CD4-positive, alpha-beta T cell treated with Interferon gamma for 1 hour (primary cell): ENCODE data around the gene HAUS1.
"Not testable (repeated sequence)": the region's sequence is repeated elsewhere in the genome, so short reads cannot be mapped to it uniquely, and the experiment has no call there.

Experiments
- DNase-seq: peaks from one replicate; pipeline ENCODE4 v3.0.0-alpha.2; 2020

The HAUS1 gene, protein sequence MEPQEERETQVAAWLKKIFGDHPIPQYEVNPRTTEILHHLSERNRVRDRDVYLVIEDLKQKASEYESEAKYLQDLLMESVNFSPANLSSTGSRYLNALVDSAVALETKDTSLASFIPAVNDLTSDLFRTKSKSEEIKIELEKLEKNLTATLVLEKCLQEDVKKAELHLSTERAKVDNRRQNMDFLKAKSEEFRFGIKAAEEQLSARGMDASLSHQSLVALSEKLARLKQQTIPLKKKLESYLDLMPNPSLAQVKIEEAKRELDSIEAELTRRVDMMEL

GRCh38 chr18:46104128-46104911 is at the start of gene HAUS1:
TSS of gene HAUS1 (plus strand) at chr18:46104385. CDS start at chr18:46104412, 27 bp downstream.
- DNase-seq, result peak; percentile 71

DNA sequence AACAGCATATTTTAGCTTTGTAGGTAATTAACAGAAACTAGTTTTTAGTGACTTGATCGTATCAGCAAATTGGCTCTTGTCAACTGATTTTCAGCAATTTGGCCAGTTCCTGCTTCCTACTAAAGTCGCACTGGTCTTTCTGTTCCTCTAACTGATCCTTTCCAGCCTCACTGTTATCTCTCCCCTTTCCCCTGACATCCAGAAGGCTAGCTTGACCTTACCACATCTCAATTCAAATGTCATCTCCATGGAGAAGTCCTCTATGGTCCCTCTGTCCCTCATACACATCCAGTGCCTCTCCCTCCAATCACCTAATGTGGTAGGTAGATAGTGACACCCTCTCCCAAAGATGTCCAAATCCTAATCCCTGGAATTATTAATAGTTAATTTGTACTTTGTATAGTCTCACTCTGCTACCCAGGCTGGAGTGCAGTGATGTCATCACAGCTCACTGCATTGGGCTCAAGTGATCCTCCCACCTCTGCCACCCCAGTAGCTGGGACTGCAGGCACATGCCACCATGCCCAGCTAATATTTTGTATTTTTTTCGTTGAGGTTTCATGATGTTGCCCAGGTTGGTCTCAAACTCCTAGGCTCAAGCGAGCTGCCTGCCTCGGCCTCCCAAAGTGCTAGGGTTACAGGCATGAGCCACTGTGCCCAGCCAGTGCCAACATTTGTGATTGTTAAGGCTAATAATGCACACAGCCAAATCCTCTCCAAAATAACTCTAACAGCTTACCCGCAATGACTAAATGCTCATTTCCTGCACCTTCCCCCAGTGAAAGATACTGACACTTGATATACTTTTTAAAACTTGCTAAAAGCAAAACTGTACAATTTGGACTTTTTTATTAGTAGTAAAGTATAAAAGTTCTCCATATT is 49.0 kb upstream of the HAUS1 start:
- no peak for DNase-seq

- DNase-seq, result no peak
These were observed 48.4 kb upstream of the HAUS1 start for GRCh38 chr18:46055838-46056230.

- DNase-seq, result no peak
These were observed 43.8 kb upstream of the HAUS1 start for GRCh38 chr18:46060359-46060841.

GRCh38 chr18:46061387-46061786 is 42.8 kb upstream of the HAUS1 start:
- DNase-seq, result no peak

DNA sequence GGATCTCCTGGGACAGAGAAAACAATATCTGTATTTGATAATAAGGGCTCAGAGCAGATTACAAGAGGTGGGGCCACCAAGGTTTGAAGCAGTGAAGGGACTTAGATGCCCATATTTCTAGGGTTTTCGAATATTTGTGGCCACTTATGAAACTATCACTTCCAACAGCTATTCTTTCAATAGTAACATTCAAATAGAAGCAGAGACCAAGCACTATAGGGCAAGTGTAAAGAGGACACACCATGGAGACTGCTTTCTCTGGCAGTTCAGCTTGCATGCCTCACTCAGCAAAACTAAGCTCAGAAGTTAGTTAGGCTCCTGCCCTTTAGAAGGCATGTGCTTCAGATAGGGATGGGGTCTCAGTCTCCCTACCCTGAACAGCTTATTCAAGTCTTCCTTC is 42.4 kb upstream of the HAUS1 start:
- no peak for DNase-seq

DNA sequence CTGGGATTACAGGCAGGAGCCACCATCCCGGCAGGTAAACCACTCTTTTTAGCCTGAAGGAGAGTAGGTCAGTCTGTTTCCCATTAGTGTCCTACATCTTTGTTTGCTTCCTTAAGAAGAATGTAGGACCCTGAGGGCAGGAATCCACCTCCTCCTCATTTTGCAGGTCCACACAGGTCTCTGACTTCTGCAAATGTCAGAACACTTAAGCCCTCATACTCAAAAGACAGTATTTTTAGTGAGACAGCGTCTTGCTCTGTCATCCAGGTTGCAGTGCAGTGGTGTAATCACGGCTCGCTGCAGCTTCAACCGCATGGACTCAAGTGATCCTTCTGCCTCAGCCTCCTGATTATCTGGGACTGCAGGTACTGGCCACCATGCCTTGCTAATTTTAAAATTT is 41.4 kb upstream of the HAUS1 start:
- DNase-seq, result no peak

- DNase-seq, result no peak
These were observed 36.7 kb upstream of the HAUS1 start for GRCh38 chr18:46067438-46068007.

DNA sequence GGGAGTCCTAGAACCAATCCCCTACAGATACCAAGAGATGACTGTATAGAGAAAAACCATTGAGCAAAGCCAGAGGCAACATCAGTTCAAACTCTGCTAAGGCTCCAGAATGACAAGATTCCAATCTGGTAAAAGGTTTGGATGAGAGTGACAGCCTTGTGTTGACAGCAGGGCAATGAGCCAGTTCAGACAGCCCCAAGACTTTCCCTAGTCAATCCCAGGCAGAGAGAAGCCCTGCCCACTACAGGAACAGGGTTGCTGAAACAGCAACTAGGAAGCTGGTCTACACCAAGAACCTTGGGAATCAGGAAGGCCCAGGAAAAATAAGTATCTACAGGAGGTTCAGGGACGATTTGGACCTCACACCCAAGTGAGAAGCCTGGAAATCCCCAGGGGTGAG is 35.4 kb upstream of the HAUS1 start:
- DNase-seq, result no peak

- no peak for DNase-seq
These were observed 34.7 kb upstream of the HAUS1 start for GRCh38 chr18:46069524-46069923.

GRCh38 chr18:46070232-46070631 is 34.0 kb upstream of the HAUS1 start:
- DNase-seq, result no peak

GRCh38 chr18:46070815-46071652 is 33.2 kb upstream of the HAUS1 start:
- DNase-seq, result peak; percentile 22

- peak; percentile 67 for DNase-seq
These were observed 32.4 kb upstream of the HAUS1 start, which contains the start of gene PSTPIP2 for GRCh38 chr18:46071653-46072375. TSS of gene PSTPIP2 (minus strand) at chr18:46072260. CDS start at chr18:46072188, 72 bp downstream.

GRCh38 chr18:46072376-46072867 is 31.8 kb upstream of the HAUS1 start:
- DNase-seq, result no peak

DNA sequence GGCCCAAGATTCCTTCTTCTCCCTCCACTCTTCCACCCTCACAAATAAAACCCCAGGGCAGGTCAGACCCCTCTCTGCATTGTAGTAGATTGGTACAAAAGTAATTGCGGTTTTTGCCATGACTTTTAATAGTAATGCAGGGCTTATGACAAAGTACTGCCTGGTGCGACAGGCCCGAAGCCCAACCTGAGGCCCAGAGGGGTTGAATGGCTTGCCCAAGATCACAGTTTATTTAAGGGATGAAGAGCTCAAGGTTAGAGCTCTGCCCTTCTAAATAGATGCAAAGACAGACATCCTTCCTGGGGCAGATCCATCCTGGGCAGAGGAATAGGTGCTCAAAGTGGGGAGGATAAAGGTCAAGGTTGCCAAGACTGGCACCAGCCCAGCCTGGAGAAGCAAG is 31.2 kb upstream of the HAUS1 start:
- DNase-seq, result no peak

GRCh38 chr18:46073474-46074331 is 30.5 kb upstream of the HAUS1 start:
- peak; percentile 14 for DNase-seq

- DNase-seq, result no peak
These were observed 24.8 kb upstream of the HAUS1 start for GRCh38 chr18:46079336-46079735.

GRCh38 chr18:46080156-46080555 is 24.0 kb upstream of the HAUS1 start:
- no peak for DNase-seq

DNA sequence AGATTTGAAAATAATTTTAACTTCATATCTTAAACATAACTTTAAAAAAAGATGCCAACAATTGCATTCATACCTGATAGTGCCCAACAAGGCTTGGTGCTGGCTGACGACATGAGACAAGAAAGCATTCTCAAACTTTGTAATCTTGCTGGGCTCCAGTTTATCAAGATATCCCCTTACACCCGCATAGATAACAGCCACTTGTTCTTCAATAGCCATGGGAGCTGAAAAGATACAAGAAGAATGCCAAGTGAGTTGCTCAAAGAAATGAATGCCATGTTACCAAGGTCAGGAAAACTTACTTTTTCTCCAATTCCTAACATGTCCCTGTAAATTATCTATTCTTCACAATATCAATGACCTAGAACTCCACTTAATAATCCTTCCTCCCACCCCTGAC is 19.8 kb upstream of the HAUS1 start:
- DNase-seq, result no peak

- DNase-seq, result not testable (repeated sequence)
These were observed 15.7 kb upstream of the HAUS1 start for GRCh38 chr18:46088501-46088900.
